Body of pancreas (tissue), 4 donors: Measurements from ENCODE around the gene VPS37D.

Experiments
- CTCF ChIP-seq, 7 experiments: fragments of 450-650 bp in 4 of 7; fragments of 200-600 bp in 3 of 7; sonication (generic) in 3 of 7; IDR thresholded peaks; one replicate each; pipeline ENCODE4 v1.5.1; 2016 to 2019; ENCODE audit warnings: antibody characterized with exemption in 7 of 7
- POLR2A ChIP-seq, 3 donors: fragments of 450-650 bp; IDR thresholded peaks; one replicate each; pipeline ENCODE4 v1.6.1; 2016; ENCODE audit warnings: antibody characterized with exemption in 3 of 3, mild to moderate bottlenecking in 2 of 3

GRCh38 chr7:73699370-73700068, 31.9 kb downstream of the VPS37D start:
- TF ChIP-seq CTCF (IDR thresholded peaks at IDR 0.05) = no peak
- no peak for TF ChIP-seq POLR2A (IDR thresholded peaks at IDR 0.05)
